Suppressor macrophage (primary cell): ENCODE measurements around the gene CARF.

Experiments
- DNase-seq, 4 experiments: peaks; one replicate each; pipeline ENCODE4 v3.0.0-alpha.2; 2020 to 2022

Gene CARF

GRCh38 chr2:203021991-203022390 lies 109.9 kb downstream of the CARF start:
- no peak for DNase-seq

GRCh38 chr2:203022751-203023150 lies 110.7 kb downstream of the CARF start:
- DNase-seq = no peak

GRCh38 chr2:203025592-203025991 lies 113.5 kb downstream of the CARF start:
- DNase-seq = no peak

GRCh38 chr2:203030545-203030944 lies 118.5 kb downstream of the CARF start:
- DNase-seq = no peak

- no peak for DNase-seq
These were observed 118.9 kb downstream of the CARF start for GRCh38 chr2:203030991-203031390.

- DNase-seq = peak in 1 of 4 experiments; percentile 6
These were observed 121.3 kb downstream of the CARF start for GRCh38 chr2:203033395-203033794.

- DNase-seq = no peak
These were observed 123.9 kb downstream of the CARF start for GRCh38 chr2:203035879-203036470.
